ENCODE results near the gene FAM174C.

FAM174C gene

GRCh38 chr19:1275976-1276627, 772 bp downstream of the FAM174C start (continued):
- TF ChIP-seq ZNF48 (tag by site-specific recombination; IDR thresholded peaks at IDR 0.05) (no peak), TRIM28 (IDR thresholded peaks at IDR 0.05; ENCODE audit: borderline replicate concordance, low read length) (no peak), ZNF549 (tag by site-specific recombination; IDR thresholded peaks at IDR 0.05) (no peak), ZNF112 (tag by site-specific recombination; IDR thresholded peaks at IDR 0.05) (no peak), ZNF701 (tag by site-specific recombination; IDR thresholded peaks at IDR 0.05) (no peak), ZNF704 (tag by site-specific recombination; IDR thresholded peaks at IDR 0.05) (no peak), ZNF76 (tag by site-specific recombination; IDR thresholded peaks at IDR 0.05; ENCODE audit: borderline replicate concordance, low read depth) (peak; percentile 77), GLI2 (tag by site-specific recombination; IDR thresholded peaks at IDR 0.05; ENCODE audit: borderline replicate concordance, low read depth) (no peak), ZNF394 (tag by site-specific recombination; IDR thresholded peaks at IDR 0.05; ENCODE audit: borderline replicate concordance) (peak; percentile 29; the same call in 1 of the 2 replicates), ZNF529 (tag by site-specific recombination; IDR thresholded peaks at IDR 0.05; ENCODE audit: insufficient replicate concordance) (no peak), ZNF660 (tag by site-specific recombination; IDR thresholded peaks at IDR 0.05) (no peak), ZNF18 (tag by site-specific recombination; IDR thresholded peaks at IDR 0.05) (no peak), ZNF518A (tag by site-specific recombination; conservative IDR thresholded peaks at IDR 0.05; ENCODE audit: low read depth) (no peak), ZNF175 (tag by site-specific recombination; IDR thresholded peaks at IDR 0.05) (no peak), ATF2 (tag by site-specific recombination; IDR thresholded peaks at IDR 0.05; ENCODE audit: low read depth) (no peak), ZNF488 (tag by site-specific recombination; IDR thresholded peaks at IDR 0.05) (no peak), SETDB1 (IDR thresholded peaks at IDR 0.05; ENCODE audit: insufficient read length, low read length) (no peak), ZFP69B (tag by site-specific recombination; IDR thresholded peaks at IDR 0.05) (peak; percentile 96), ZNF548 (tag by site-specific recombination; IDR thresholded peaks at IDR 0.05) (no peak), ZNF157 (tag by site-specific recombination; IDR thresholded peaks at IDR 0.05) (no peak), HOXA7 (CRISPR knock-in tag; IDR thresholded peaks at IDR 0.05; ENCODE audit: borderline replicate concordance) (no peak), ZIC2 (tag by site-specific recombination; IDR thresholded peaks at IDR 0.05) (peak; percentile 43; the same call in 1 of the 2 replicates), RBAK (tag by site-specific recombination; IDR thresholded peaks at IDR 0.05) (no peak), ZNF626 (tag by site-specific recombination; IDR thresholded peaks at IDR 0.05) (no peak), ZNF473 (tag by site-specific recombination; IDR thresholded peaks at IDR 0.05) (no peak), ZNF398 (tag by site-specific recombination; IDR thresholded peaks at IDR 0.05) (0 out of 2 replicates have a peak, but pooled peaks have one; percentile 9), KLF8 (tag by site-specific recombination; IDR thresholded peaks at IDR 0.05) (peak; percentile 96; the same call in 1 of the 2 replicates), ZNF776 (tag by site-specific recombination; IDR thresholded peaks at IDR 0.05; ENCODE audit: borderline replicate concordance) (no peak), ZBTB7A (tag by site-specific recombination; IDR thresholded peaks at IDR 0.05; ENCODE audit: low read depth) (peak; percentile 81)
